ENCODE measurements around the gene RNF112. TPM values are rescaled to one million over a fixed set of nuclear protein-coding genes. Genes with fewer than 3 reads are reported as not detected.
"Not testable (repeated sequence)": the region's sequence is repeated elsewhere in the genome, so short reads cannot be mapped to it uniquely, and the experiment has no call there.

Gene RNF112
- total RNA-seq, 1 donor: 0.21 TPM

- H3K27me3 ChIP-seq (ENCODE audit: insufficient read depth, low read length): no peaks in the 10 kb centered on the region
- no peak overlapping the region for H3K4me3 ChIP-seq (ENCODE audit: low read length)
- H3K4me1 ChIP-seq (ENCODE audit: insufficient read depth, low read length): peaks cover 23% of the 10 kb centered on the region
- no peaks in the 10 kb centered on the region for H3K9me3 ChIP-seq (ENCODE audit: low read depth, low read length)
Observed at GRCh38 chr17:19457830-19458271, 46.8 kb downstream of the RNF112 start.

GRCh38 chr17:19458481-19458880, 47.4 kb downstream of the RNF112 start:
- not testable (repeated sequence) for H3K4me3 ChIP-seq (ENCODE audit: low read length); H3K27me3 ChIP-seq (ENCODE audit: insufficient read depth, low read length); H3K9me3 ChIP-seq (ENCODE audit: low read depth, low read length)
- H3K4me1 ChIP-seq (ENCODE audit: insufficient read depth, low read length): peaks cover 30% of the 10 kb centered on the region

GRCh38 chr17:19459018-19459655, 48.1 kb downstream of the RNF112 start:
- H3K4me3 ChIP-seq (ENCODE audit: low read length); H3K27me3 ChIP-seq (ENCODE audit: insufficient read depth, low read length); H3K9me3 ChIP-seq (ENCODE audit: low read depth, low read length): not testable (repeated sequence)
- peaks cover 36% of the 10 kb centered on the region for H3K4me1 ChIP-seq (ENCODE audit: insufficient read depth, low read length)

- no peaks in the 10 kb centered on the region for H3K27me3 ChIP-seq (ENCODE audit: insufficient read depth, low read length)
- H3K9me3 ChIP-seq (ENCODE audit: low read depth, low read length): no peaks in the 10 kb centered on the region
- peaks cover 52% of the 10 kb centered on the region for H3K4me1 ChIP-seq (ENCODE audit: insufficient read depth, low read length)
- H3K4me3 ChIP-seq (ENCODE audit: low read length): no peak overlapping the region
Observed at GRCh38 chr17:19460700-19461099, 49.7 kb downstream of the RNF112 start.

- peaks cover 52% of the 10 kb centered on the region for H3K4me1 ChIP-seq (ENCODE audit: insufficient read depth, low read length)
- H3K27me3 ChIP-seq (ENCODE audit: insufficient read depth, low read length): no peaks in the 10 kb centered on the region
- H3K9me3 ChIP-seq (ENCODE audit: low read depth, low read length): no peaks in the 10 kb centered on the region
- H3K4me3 ChIP-seq (ENCODE audit: low read length): no peak overlapping the region
Observed at GRCh38 chr17:19461116-19461515, 50.1 kb downstream of the RNF112 start.

- no peaks in the 10 kb centered on the region for H3K9me3 ChIP-seq (ENCODE audit: low read depth, low read length)
- H3K27me3 ChIP-seq (ENCODE audit: insufficient read depth, low read length): no peaks in the 10 kb centered on the region
- no peak overlapping the region for H3K4me3 ChIP-seq (ENCODE audit: low read length)
- peaks cover 52% of the 10 kb centered on the region for H3K4me1 ChIP-seq (ENCODE audit: insufficient read depth, low read length)
Observed at GRCh38 chr17:19461681-19462080, 50.6 kb downstream of the RNF112 start.

GRCh38 chr17:19462456-19463035, 51.5 kb downstream of the RNF112 start:
- peaks cover 52% of the 10 kb centered on the region for H3K4me1 ChIP-seq (ENCODE audit: insufficient read depth, low read length)
- not testable (repeated sequence) for H3K4me3 ChIP-seq (ENCODE audit: low read length); H3K9me3 ChIP-seq (ENCODE audit: low read depth, low read length); H3K27me3 ChIP-seq (ENCODE audit: insufficient read depth, low read length)

GRCh38 chr17:19464031-19465026, 53.3 kb downstream of the RNF112 start:
- Histone ChIP-seq H3K4me3 (ENCODE audit: low read length) (no peak overlapping the region), H3K4me1 (ENCODE audit: insufficient read depth, low read length) (peaks cover 52% of the 10 kb centered on the region), H3K27me3 (ENCODE audit: insufficient read depth, low read length) (no peaks in the 10 kb centered on the region), H3K9me3 (ENCODE audit: low read depth, low read length) (no peaks in the 10 kb centered on the region)

Other genes with a start within 250 kb of the RNF112 start
- 8.4 TPM for gene EPN2, start 173.9 kb upstream of the RNF112 start, total RNA-seq
- gene B9D1, start 48.5 kb upstream of the RNF112 start, total RNA-seq: 0.63 TPM
- 16.0 TPM for gene MAPK7, start 32.7 kb upstream of the RNF112 start, total RNA-seq
- not detected for gene MFAP4, start 24.0 kb upstream of the RNF112 start, total RNA-seq
- gene SLC47A1, start 122.6 kb downstream of the RNF112 start, total RNA-seq: 0.73 TPM
- gene ALDH3A2, start 237.5 kb downstream of the RNF112 start, total RNA-seq: 18.9 TPM